Mucosa of descending colon (tissue), 3 donors: ENCODE measurements around the gene MAP3K5. TPM values are rescaled to one million over a fixed set of nuclear protein-coding genes. Genes with fewer than 3 reads are reported as not detected.

Source experiments
- ATAC-seq: fragments of 200-7000 bp; cut with Tn5 transposase; one replicate; pipeline ENCODE4 v1.9.1; 2020; ENCODE audit warnings: mild to moderate bottlenecking, moderate library complexity
- DNase-seq, 3 donors: peaks; one replicate each; pipeline ENCODE4 v3.0.0-alpha.2; 2020
- H3K36me3 ChIP-seq: fragments of 200-600 bp; one replicate; pipeline ENCODE4 v1.8.0; 2021; ENCODE audit warnings: low read depth, mild to moderate bottlenecking
- H3K4me1 ChIP-seq: fragments of 200-600 bp; one replicate; pipeline ENCODE4 v1.8.0; 2021; ENCODE audit warnings: low read depth, mild to moderate bottlenecking
- H3K4me3 ChIP-seq: fragments of 200-600 bp; one replicate; pipeline ENCODE4 v1.8.0; 2021; ENCODE audit warnings: mild to moderate bottlenecking
- H3K9me3 ChIP-seq: fragments of 200-600 bp; one replicate; pipeline ENCODE4 v1.8.0; 2021; ENCODE audit warnings: mild to moderate bottlenecking
- intact Hi-C, 2 donors: fragments of 100-400 bp; cut with DNase I in 1 of 2; cut with micrococcal nuclease in 1 of 2; formaldehyde crosslinking; loops; one replicate each; pipeline versions ENCODE4 v1.11.0 to v1.11.1; 2022; cut with DNase I, micrococcal nuclease
- total RNA-seq, 3 donors: library from RNA; stranded (reverse); fragmentation: NEBNext Ultra II Directional in 2 of 3; extraction: Animal tissue kit (Norgen Biotek cat#: 25700) in 2 of 3; gene quantifications; one replicate each; pipeline versions ENCODE4 v1.2.1 to v1.2.4, GENCODE V29; 2021 to 2023
- TF ChIP-seq, protein P1 (sequence below): fragments of 200-600 bp; IDR thresholded peaks from one replicate; pipeline ENCODE4 v1.8.0; 2022; ENCODE audit warnings: antibody characterized with exemption, mild to moderate bottlenecking
- donor health status: DM: no; HTN: no; CAD: no; lungs with moderate emphysema.
- donor health status: DM: no; HTN: no; CAD: no.
- donor health status: DM: no; HTN: yes; CAD: no.

The MAP3K5 gene
- total RNA-seq, 3 donors from 2014 or later = 12.6 to 18.2 (median 16.3) TPM

DNA sequence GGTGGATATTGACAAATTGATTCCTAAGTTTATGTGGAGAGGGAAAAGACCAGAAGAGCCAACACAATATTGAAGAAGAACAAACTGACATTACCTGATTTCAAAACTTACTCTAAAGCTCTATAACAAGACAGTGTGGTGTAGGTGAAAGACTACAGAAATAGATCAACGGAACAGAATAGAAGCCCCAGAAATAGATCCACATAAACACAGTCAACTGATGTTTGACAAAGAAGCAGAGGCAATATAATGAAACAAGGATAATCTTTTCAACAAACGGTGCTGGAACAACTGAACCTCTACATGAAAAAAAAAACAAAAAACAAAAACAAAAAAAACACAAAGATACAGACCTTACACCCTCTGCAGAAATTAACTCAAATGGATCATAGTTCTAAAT, 50.2 kb downstream of the MAP3K5 start:
- H3K4me1 ChIP-seq = peaks cover 12% of the 10 kb centered on the region
- no peak for DNase-seq
- intact Hi-C loops = no loop called here
- TF ChIP-seq, protein P1, sequence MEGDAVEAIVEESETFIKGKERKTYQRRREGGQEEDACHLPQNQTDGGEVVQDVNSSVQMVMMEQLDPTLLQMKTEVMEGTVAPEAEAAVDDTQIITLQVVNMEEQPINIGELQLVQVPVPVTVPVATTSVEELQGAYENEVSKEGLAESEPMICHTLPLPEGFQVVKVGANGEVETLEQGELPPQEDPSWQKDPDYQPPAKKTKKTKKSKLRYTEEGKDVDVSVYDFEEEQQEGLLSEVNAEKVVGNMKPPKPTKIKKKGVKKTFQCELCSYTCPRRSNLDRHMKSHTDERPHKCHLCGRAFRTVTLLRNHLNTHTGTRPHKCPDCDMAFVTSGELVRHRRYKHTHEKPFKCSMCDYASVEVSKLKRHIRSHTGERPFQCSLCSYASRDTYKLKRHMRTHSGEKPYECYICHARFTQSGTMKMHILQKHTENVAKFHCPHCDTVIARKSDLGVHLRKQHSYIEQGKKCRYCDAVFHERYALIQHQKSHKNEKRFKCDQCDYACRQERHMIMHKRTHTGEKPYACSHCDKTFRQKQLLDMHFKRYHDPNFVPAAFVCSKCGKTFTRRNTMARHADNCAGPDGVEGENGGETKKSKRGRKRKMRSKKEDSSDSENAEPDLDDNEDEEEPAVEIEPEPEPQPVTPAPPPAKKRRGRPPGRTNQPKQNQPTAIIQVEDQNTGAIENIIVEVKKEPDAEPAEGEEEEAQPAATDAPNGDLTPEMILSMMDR = no peak
- ATAC-seq = no peak
- no peaks in the 10 kb centered on the region for H3K36me3 ChIP-seq
- no peak overlapping the region for H3K4me3 ChIP-seq
- no peaks in the 10 kb centered on the region for H3K9me3 ChIP-seq

DNA sequence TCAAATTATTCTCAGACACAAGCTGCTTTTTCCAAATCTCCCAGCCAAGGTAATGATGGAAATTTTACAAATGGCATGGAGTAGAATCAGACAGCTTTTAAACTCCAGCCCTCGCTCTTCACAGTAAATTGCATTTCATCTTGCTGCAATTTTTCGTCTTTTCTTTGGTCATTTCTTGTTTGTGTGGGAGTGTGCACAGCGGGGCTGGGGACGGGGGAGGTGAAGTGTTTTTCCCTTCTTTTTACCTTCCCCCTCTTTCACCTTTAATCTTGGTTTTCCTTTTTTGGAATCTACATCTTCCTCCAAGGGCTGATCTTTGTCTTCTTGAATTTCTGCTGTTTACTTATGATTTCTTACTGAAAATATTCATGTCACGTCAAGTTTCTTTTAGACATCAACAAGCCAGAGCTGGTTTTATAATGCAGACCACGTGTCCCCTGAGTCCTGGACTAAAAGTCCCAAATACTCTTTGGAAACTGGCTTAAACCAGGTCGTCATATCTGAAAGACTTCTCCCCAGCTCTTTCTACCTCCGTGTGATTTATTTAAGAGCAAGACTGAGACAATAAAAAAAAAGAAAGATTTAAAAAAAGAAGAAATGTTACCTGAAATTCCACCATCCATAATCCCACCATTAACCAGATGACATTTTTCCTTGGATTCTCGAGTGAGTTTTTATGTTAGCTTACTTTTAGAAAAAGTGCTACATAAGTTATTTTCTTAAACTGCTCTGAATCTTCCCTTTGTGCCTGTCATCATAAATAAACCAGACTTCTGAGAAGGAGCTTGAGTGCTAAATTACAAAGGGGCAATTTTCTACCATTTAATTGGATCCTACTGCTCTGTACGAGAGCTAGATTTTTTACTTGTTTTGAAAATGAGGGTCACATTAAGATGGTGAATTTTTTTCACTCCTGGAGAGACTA, 52.0 kb downstream of the MAP3K5 start:
- no peaks in the 10 kb centered on the region for H3K36me3 ChIP-seq
- DNase-seq = no peak
- TF ChIP-seq, protein P1 = no peak
- peaks cover 12% of the 10 kb centered on the region for H3K4me1 ChIP-seq
- H3K9me3 ChIP-seq = no peaks in the 10 kb centered on the region
- no peak overlapping the region for H3K4me3 ChIP-seq
- no peak for ATAC-seq
- intact Hi-C loops = no loop called here

DNA sequence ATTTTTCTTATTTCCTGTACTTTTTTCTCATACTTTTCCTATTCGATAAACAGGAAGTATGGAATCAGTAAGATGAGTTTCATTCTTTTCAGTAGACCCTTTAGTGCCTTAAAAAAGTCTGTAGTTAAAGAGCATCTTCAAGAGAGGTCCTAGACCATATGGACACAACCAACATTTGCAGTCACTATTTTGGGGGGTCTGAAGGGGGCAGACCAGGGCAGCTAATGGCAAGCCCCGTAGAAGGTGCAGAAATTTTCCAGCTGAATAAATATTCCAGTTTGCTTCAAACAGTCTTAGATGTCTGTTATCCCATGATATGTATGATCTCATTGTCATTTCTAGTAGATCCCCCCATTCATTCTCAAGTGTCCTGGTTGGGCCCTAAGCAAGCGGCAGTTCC, 52.8 kb downstream of the MAP3K5 start:
- TF ChIP-seq, protein P1 = no peak
- no peaks in the 10 kb centered on the region for H3K36me3 ChIP-seq
- H3K4me3 ChIP-seq = no peak overlapping the region
- H3K4me1 ChIP-seq = peaks cover 12% of the 10 kb centered on the region
- ATAC-seq = no peak
- intact Hi-C loops = no loop called here
- no peak for DNase-seq
- H3K9me3 ChIP-seq = no peaks in the 10 kb centered on the region

DNA sequence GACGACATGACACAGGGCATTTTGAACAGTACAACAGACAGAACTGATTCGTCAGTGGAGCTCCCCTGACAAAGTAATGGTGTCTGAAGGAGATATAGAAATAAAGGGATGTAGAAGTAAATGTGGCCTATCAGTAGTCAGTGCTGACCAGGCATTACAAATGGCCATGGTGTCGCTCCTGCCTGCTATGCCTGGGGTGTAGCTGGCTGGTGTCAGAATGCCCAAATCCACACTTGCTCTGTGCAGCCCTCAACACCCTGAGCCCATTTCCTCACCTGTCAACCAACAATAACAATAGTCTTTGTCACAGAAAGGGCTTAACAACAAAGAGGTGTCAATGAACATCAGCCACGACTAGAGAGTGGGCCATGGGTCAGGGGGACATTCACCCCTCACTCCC, 53.2 kb downstream of the MAP3K5 start:
- no peak for DNase-seq
- TF ChIP-seq, protein P1 = no peak
- H3K36me3 ChIP-seq = no peaks in the 10 kb centered on the region
- H3K4me3 ChIP-seq = no peak overlapping the region
- no peaks in the 10 kb centered on the region for H3K9me3 ChIP-seq
- intact Hi-C loops = no loop called here
- ATAC-seq = no peak
- peaks cover 12% of the 10 kb centered on the region for H3K4me1 ChIP-seq

DNA sequence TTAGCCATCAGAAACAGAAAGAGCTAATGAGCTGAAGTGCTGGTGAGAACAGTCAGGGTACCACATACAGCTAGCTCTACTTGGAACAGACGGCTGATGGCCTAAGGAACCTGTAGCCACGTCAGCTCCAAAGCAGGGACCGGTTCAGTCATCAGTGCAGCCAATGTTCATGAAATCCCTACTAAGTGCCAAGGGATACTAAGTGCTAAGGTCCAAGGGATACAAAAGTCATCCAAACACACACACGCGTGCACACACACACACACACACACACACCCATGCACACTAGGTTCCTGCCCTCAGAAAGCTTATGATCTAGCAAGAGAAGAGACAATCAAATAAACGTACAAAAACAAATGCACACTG, 53.6 kb downstream of the MAP3K5 start:
- Histone ChIP-seq H3K9me3 (no peaks in the 10 kb centered on the region), H3K36me3 (no peaks in the 10 kb centered on the region), H3K4me3 (no peak overlapping the region), H3K4me1 (peaks cover 12% of the 10 kb centered on the region)
- TF ChIP-seq, protein P1 = no peak
- intact Hi-C loops = no loop called here
- ATAC-seq (no peak), DNase-seq (no peak)
